ENCODE measurements around the gene GCM1. TPM values are rescaled to one million over a fixed set of nuclear protein-coding genes. Genes with fewer than 3 reads are reported as not detected.

Gene GCM1
- total RNA-seq, 1 experiment from 2014 or later: not detected

- H3K36me3 ChIP-seq (ENCODE audit: control insufficient read depth, insufficient read depth, low read length): peaks cover 32% of the 10 kb centered on the region
- BruUV-seq (replicated peaks): no TSS peak
- TF ChIP-seq CTCF (IDR thresholded peaks at IDR 0.05): no peak
- TF ChIP-seq REST (IDR thresholded peaks at IDR 0.05; ENCODE audit: insufficient read depth in 1 of 2, low read depth in 2 of 2, low read length in 1 of 2): no peak
- TF ChIP-seq TCF7L2 (IDR thresholded peaks at IDR 0.05; ENCODE audit: low read depth, low read length): no peak
- TF ChIP-seq POLR2AphosphoS5 (IDR thresholded peaks at IDR 0.05; ENCODE audit: low read depth, low read length): no peak
- TF ChIP-seq SIN3A (IDR thresholded peaks at IDR 0.05; ENCODE audit: borderline replicate concordance, insufficient read depth, low read depth, low read length): no peak
- intact Hi-C loops (cut with micrococcal nuclease; ENCODE audit: unreplicated experiment) (no loop called here), in situ Hi-C loops (cut with HindIII; ENCODE audit: low pct_unique_long_range_greater_than_20kb, low sequenced_read_pairs) (no loop called here)
- H3K4me1 ChIP-seq (ENCODE audit: control insufficient read depth, insufficient read depth, low read length): no peaks in the 10 kb centered on the region
- no peaks in the 10 kb centered on the region for H3K9me3 ChIP-seq (ENCODE audit: control insufficient read depth, insufficient read depth, low read depth, low read length)
- POLR2A ChIA-PET: no interaction called here
- no peaks in the 10 kb centered on the region for H3K27me3 ChIP-seq (ENCODE audit: control insufficient read depth, insufficient read depth, low read length)
- CTCF ChIA-PET: no interaction called here
- DNase-seq (ENCODE audit: low read depth, low spot score) (no peak), ATAC-seq (no peak)
- H3K27ac ChIP-seq (ENCODE audit: low read length): no peak overlapping the region
- no peak overlapping the region for H3K4me3 ChIP-seq (ENCODE audit: low read depth in 2 of 2, low read length in 2 of 2)
These were observed 53.4 kb downstream of the GCM1 start for GRCh38 chr6:53095270-53095669.

- in situ Hi-C loops (cut with HindIII; ENCODE audit: low pct_unique_long_range_greater_than_20kb, low sequenced_read_pairs) (no loop called here), intact Hi-C loops (cut with micrococcal nuclease; ENCODE audit: unreplicated experiment) (no loop called here)
- no peak for ATAC-seq
- Histone ChIP-seq H3K9me3 (ENCODE audit: control insufficient read depth, insufficient read depth, low read depth, low read length) (no peaks in the 10 kb centered on the region), H3K36me3 (ENCODE audit: control insufficient read depth, insufficient read depth, low read length) (peaks cover 22% of the 10 kb centered on the region), H3K27me3 (ENCODE audit: control insufficient read depth, insufficient read depth, low read length) (no peaks in the 10 kb centered on the region), H3K4me3 (ENCODE audit: low read depth in 2 of 2, low read length in 2 of 2) (no peak overlapping the region), H3K4me1 (ENCODE audit: control insufficient read depth, insufficient read depth, low read length) (no peaks in the 10 kb centered on the region), H3K27ac (ENCODE audit: low read length) (no peak overlapping the region)
- CTCF ChIA-PET: no interaction called here
- BruUV-seq (replicated peaks): no TSS peak
- DNase-seq (ENCODE audit: low read depth, low spot score): no peak
- TF ChIP-seq TCF7L2 (IDR thresholded peaks at IDR 0.05; ENCODE audit: low read depth, low read length) (no peak), REST (IDR thresholded peaks at IDR 0.05; ENCODE audit: insufficient read depth in 1 of 2, low read depth in 2 of 2, low read length in 1 of 2) (no peak), POLR2AphosphoS5 (IDR thresholded peaks at IDR 0.05; ENCODE audit: low read depth, low read length) (no peak), CTCF (IDR thresholded peaks at IDR 0.05) (no peak), SIN3A (IDR thresholded peaks at IDR 0.05; ENCODE audit: borderline replicate concordance, insufficient read depth, low read depth, low read length) (no peak)
- POLR2A ChIA-PET: no interaction called here
These were observed 58.1 kb downstream of the GCM1 start for GRCh38 chr6:53090576-53090975.

Measured in Panc1 (cell line).